ENCODE data around the gene TRAF4.
A peak's percentile ranks its signal among the peaks of the same experiment; 100 is the strongest.

- TF ChIP-seq POLR2A (IDR thresholded peaks at IDR 0.05; ENCODE audit: low read depth, low read length), result peak; percentile 35; the same call in 1 of the 2 replicates
- TF ChIP-seq TAF1 (IDR thresholded peaks at IDR 0.05; ENCODE audit: low read depth, low read length), result no peak; the same call in 1 of the 2 replicates
- no peak for TF ChIP-seq SPI1 (IDR thresholded peaks at IDR 0.05; ENCODE audit: low read depth, low read length)
- TF ChIP-seq POLR2AphosphoS5 (IDR thresholded peaks at IDR 0.05; ENCODE audit: low read depth, low read length), result peak; percentile 30; the same call in 1 of the 2 replicates
- TF ChIP-seq PAX5 (IDR thresholded peaks at IDR 0.05; ENCODE audit: insufficient read depth, low read length, severe bottlenecking), result no peak
- peak; percentile 70; the same call in 1 of the 2 replicates for TF ChIP-seq POU2F2 (IDR thresholded peaks at IDR 0.05; ENCODE audit: low read depth, low read length)
Measured at GRCh38 chr17:28725660-28726225, 18.1 kb upstream of the TRAF4 start.
